Effector CD4-positive, alpha-beta T cell (primary cell): ENCODE measurements around the gene ARL17A.
"Not testable (repeated sequence)": the region's sequence is repeated elsewhere in the genome, so short reads cannot be mapped to it uniquely, and the experiment has no call there.

Experiments
- DNase-seq: peaks from one replicate; pipeline ENCODE4 v3.0.0-alpha.2; 2020

ARL17A gene

DNA sequence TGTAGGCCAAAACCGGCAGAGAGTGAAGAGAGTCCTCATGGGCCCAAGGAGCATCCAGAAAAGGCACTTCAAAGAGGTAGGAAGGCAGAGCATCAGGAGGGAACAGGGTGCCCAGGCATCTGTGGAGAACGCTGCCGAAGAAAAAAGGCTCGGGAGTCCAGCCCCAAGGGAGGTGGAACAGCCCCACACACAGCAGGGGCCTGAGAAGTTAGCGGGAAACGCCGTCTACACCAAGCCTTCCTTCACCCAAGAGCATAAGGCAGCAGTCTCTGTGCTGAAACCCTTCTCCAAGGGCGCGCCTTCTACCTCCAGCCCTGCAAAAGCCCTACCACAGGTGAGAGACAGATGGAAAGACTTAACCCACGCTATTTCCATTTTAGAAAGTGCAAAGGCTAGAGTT is 30.9 kb downstream of the ARL17A start:
- DNase-seq = not testable (repeated sequence)

DNA sequence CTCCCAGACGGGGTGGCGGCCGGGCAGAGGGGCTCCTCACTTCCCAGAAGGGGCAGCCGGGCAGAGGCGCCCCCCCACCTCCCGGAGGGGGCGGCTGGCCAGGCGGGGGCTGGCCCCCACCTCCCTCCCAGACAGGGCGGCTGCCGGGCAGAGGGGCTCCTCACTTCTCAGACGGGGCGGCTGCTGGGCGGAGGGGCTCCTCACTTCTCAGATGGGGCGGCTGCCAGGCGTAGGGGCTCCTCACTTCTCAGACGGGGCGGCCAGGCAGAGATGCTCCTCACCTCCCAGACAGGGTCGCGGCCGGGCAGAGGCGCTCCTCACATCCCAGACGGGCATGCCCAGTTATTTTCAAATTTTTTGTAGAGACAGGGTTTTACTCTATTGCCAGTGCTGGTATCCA is 44.8 kb downstream of the ARL17A start:
- DNase-seq = not testable (repeated sequence)

DNA sequence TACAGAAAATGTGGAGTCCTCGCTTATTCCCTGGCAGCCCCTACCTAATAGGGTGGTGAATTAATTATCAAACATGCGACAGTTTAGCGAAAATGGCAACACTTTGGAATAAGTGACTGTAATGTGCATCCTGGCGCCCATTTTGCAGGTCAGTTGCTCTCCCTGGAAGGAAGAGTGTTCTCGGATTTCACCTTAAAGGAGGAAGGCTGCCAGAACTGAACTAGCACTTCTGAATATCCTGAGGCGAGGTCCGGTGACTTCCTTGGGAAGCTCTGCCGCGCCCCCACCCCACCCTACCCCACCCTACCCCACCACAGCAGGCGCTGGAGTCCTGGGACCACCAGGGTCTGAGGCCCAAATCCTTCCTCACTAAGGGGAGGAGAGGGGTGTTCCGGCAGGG is 67.3 kb downstream of the ARL17A start, which contains the start of gene LRRC37A2:
LRRC37A2 (plus strand) TSS at position 301 of the 400 bp plus-strand sequence. CDS start 245 bp downstream, outside the sequence.
- not testable (repeated sequence) for DNase-seq

DNA sequence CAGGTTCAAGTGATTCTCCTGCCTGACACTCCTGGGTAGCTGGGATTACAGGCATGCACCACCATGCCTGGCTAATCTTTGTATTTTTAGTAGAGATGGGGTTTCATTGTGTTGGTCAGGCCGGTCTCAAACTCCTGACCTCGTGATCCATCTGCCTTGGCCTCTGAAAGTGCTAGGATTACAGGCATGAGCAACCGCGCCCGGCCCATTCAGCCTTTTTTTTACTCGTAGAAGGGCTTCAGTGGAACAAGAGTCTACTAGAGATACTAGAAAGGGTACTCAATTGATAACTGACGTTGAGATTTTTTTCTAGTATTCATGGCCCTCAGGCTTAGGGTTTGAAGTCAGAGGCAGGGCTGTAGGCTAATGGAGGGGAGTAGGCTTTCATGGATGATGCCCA is 73.6 kb downstream of the ARL17A start:
- not testable (repeated sequence) for DNase-seq

DNA sequence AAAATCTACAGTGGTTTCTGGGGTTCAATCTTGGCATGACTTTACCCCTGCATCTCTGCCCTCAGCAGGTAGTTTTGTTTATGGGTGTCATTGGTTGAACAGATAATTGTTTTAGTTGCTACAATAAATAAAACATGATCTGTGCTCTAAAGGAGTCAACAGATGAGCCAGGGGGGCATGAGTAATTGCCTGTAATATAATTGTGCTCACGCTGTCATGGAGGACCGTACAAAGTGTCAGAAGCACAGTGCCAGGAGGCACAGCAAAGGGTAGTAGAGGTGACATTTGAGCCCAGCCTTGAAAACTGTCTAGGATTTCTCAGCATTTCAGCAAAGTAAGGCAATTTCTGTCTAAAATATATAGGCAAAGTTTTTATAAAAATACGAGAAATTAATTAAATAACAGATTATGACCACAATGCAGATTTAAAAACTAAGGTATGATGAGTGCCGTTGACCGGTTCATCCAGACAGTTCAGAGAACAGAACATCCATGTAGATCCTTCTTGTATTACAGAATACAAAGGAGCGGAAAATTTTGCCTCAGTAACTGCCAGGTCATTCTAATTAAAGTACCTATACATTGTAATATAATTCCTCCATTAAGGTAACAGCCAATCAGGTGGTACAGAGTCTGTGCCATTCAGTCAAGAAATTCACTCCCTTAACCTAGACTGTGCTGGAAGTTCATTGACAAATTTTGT is 79.9 kb downstream of the ARL17A start:
- DNase-seq = not testable (repeated sequence)

DNA sequence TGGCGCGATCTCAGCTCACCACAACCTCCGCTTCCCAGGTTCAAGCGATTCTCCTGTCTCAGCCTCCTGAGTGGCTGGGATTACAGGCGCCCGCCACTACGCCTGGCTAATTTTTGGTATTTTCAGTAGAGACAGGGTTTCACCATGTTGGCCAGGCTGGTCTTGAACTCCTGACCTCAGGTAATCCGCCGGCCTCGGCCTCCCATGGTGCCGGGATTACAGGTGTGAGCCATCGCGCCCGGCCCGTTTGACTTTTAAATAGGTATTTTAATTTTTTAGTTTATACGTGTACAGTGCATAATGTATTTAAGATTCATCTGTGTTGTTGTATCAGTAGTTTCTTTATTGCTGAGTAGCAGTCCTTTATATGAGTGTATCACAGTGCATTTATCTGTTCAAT is 87.5 kb downstream of the ARL17A start:
- not testable (repeated sequence) for DNase-seq

DNA sequence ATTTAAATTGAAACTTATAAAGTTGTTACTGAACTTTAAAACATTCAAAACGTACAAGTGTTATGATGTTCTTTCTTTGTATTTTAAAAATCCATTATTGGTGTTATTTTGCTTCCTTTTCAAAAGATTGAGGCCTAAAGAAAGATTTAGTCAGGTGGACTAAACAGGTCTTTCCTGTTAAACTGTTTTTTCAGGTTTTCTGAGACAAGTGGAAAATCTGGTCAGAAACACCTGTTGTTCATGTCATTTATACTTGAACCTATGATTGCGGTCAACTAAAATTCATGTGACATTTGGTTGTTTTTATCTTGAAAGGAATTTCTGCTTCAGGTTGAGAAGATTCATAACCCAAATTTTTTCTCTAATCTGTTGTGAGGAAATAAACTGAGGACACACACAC is 98.2 kb downstream of the ARL17A start:
- not testable (repeated sequence) for DNase-seq

DNA sequence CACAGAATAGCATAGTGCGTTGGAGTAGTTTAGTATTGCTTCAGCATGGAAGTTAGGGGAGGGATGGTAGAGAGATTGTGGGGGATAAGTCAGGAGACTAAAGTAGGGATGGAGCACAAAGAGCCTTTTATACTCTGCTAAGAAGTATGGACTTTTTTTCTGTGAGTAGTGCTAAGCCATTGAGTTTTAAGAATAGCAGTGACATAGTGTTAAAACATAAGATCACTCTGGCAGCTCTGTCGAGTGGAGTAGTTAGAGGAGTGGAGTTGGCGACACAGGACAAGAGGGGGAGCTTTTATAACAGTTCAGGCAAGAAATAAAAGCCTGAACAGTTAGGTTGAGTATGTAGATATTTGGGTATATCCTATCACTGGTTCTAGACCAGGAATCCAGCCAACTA is 100.7 kb downstream of the ARL17A start:
- DNase-seq = not testable (repeated sequence)

DNA sequence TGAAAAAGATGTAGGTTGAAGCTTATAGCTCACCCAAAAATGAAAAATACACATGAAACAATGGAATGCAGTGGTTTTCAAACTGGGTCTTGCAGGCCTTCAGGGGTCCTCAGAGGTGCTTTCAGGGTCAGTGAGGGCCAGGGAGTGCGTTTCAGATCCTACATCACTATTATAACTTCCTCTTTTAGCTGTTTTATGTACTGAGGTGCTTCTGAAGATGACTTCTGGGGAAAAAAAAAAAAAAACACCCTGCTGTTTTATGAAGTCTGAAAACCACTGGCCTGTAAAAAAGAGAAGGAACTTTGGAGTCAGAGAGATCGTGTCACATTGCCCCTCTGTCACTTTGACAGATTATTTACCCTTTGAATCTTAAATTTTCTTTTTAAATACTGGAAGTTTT is 103.9 kb downstream of the ARL17A start:
- not testable (repeated sequence) for DNase-seq

DNA sequence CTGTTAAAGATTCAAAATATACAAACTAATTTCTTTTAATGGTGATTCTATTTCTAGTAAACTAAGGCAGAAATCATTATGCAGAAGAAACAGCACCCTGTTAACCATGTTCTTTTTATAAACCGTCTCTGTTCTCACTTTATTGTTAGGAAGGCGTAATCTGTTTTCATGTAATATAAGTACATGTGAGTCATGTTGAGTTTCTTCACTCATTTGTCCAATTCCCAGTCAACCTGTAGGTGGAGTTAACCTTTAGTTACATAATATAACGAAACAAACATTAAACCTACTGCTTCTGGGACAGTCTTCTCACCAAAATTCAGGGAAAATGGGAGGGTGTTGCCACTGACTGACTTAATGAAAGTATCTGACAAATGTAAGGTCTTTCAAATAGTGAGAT is 105.0 kb downstream of the ARL17A start:
- not testable (repeated sequence) for DNase-seq

DNA sequence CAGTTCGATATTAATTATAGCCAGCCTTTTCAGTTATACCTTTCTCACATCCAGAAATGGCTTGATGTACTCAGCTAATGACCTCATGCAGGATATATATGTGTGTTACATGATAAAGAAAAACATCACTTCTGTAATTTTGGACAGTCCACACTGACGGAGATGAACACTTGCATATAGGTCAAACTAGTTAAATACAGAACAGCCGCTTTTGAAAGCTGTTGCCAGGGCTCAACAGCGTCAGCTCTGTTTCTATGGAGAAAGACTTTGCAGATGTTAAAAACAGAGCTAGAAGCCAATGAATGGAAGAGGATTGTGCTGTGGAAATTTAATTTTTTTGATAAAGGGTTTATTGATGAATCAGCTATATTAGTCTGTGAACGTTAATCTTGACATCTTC is 111.9 kb downstream of the ARL17A start:
- DNase-seq = not testable (repeated sequence)
